ENCODE measurements around the gene KLHL11.

- TF ChIP-seq POLR2A (IDR thresholded peaks at IDR 0.05; ENCODE audit: low read length) (no peak), GATA1 (IDR thresholded peaks at IDR 0.05; ENCODE audit: low read depth, low read length) (no peak)
Measured at GRCh38 chr17:41885733-41886132, 20.5 kb upstream of the KLHL11 start.
